Natural killer cell (primary cell): ENCODE measurements around the gene CEP85. TPM values are rescaled to one million over a fixed set of nuclear protein-coding genes. Genes with fewer than 3 reads are reported as not detected.

Experiments
- ATAC-seq, 3 donors: fragments of 150-1000 bp in 2 of 3; fragments of 200-7000 bp in 1 of 3; cut with Tn5 transposase; 1 replicate in 1 of 3; 2 replicates in 2 of 3; pipeline ENCODE4 v1.10.0; 2021; ENCODE audit warnings: mild to moderate bottlenecking in 2 of 3, moderate library complexity in 2 of 3
- DNase-seq, 2 donors: peaks; one replicate each; pipeline versions ENCODE4 v3.0.0 to v3.0.0-alpha.2; 2013 to 2021; ENCODE audit warnings: mixed read lengths in 1 of 2
- H3K27ac ChIP-seq: one replicate; pipeline ENCODE4 v1.5.1; 2013; ENCODE audit warnings: mild to moderate bottlenecking, low read length
- H3K27me3 ChIP-seq: one replicate; pipeline ENCODE4 v1.6.1; 2013; ENCODE audit warnings: low read length; ENCODE audit not compliant: control insufficient read depth, insufficient read depth
- H3K36me3 ChIP-seq: one replicate; pipeline ENCODE4 v1.6.1; 2013; ENCODE audit warnings: low read length; ENCODE audit not compliant: control insufficient read depth, insufficient read depth
- H3K4me1 ChIP-seq: one replicate; pipeline ENCODE4 v1.6.1; 2013; ENCODE audit warnings: low read length; ENCODE audit not compliant: control insufficient read depth, insufficient read depth
- H3K4me3 ChIP-seq: one replicate; pipeline ENCODE4 v1.5.1; 2013; ENCODE audit warnings: low read length
- H3K9me3 ChIP-seq: one replicate; pipeline ENCODE4 v1.6.1; 2013; ENCODE audit warnings: low read length; ENCODE audit not compliant: control insufficient read depth, insufficient read depth
- H3K27ac Mint-ChIP-seq, 2 donors: one replicate each; pipeline ENCODE4 v1.8.0; 2022; ENCODE audit warnings: mild to moderate bottlenecking in 2 of 2, mixed read lengths in 2 of 2, moderate library complexity in 1 of 2
- H3K27me3 Mint-ChIP-seq, 2 donors: one replicate each; pipeline ENCODE4 v1.8.0; 2022; ENCODE audit warnings: low read depth in 2 of 2, mixed read lengths in 2 of 2
- H3K36me3 Mint-ChIP-seq: one replicate; pipeline ENCODE4 v1.8.0; 2022; ENCODE audit warnings: mixed read lengths
- H3K4me1 Mint-ChIP-seq, 2 donors: one replicate each; pipeline ENCODE4 v1.8.0; 2022; ENCODE audit warnings: mixed read lengths in 2 of 2
- H3K4me3 Mint-ChIP-seq: one replicate; pipeline ENCODE4 v1.8.0; 2022; ENCODE audit warnings: mild to moderate bottlenecking, moderate library complexity, mixed read lengths
- H3K9me3 Mint-ChIP-seq, 2 donors: one replicate each; pipeline ENCODE4 v1.8.0; 2022; ENCODE audit warnings: mixed read lengths in 2 of 2
- CTCF ChIP-seq: fragments of 200-600 bp; IDR thresholded peaks from one replicate; pipeline ENCODE4 v1.8.0; 2022; ENCODE audit warnings: antibody characterized with exemption
- WGBS: methylation state at CpG from one replicate; pipeline ENCODE4 v1.1.7; 2013; ENCODE audit warnings: missing lambda C conversion rate; ENCODE audit not compliant: insufficient coverage; 5-methylcytosine and 5-hydroxymethylcytosine counted together
- intact Hi-C: fragments of 100-400 bp; cut with micrococcal nuclease; formaldehyde crosslinking; loops from one replicate; pipeline ENCODE4 v1.14.2; 2022
- total RNA-seq, 4 donors: library from RNA; stranded (reverse); fragments of 120-200 nt in 1 of 4; gene quantifications; one replicate each; pipeline versions ENCODE4 v1.2.3 to v1.2.4, GENCODE V29; 2013 to 2022

The CEP85 gene
- total RNA-seq, 3 donors from 2014 or later (not counting 1 experiment from before 2014, with no cell fraction given): 13.0 to 20.4 (median 18.0) TPM

GRCh38 chr1:26283279-26283853 is 49.4 kb downstream of the CEP85 start:
- Histone ChIP-seq H3K4me1 (peaks cover 97% of the 10 kb centered on the region), H3K4me3 (no peak overlapping the region), H3K27me3 (no peaks in the 10 kb centered on the region), H3K27ac (peak overlapping the region; percentile 92), H3K36me3 (peaks cover 26% of the 10 kb centered on the region), H3K9me3 (no peaks in the 10 kb centered on the region)
- peak overlapping the region; percentile 30 for H3K4me3 Mint-ChIP-seq
- WGBS: 88% methylated on average over 4 of the region's 4 CpGs
- no peaks in the 10 kb centered on the region for H3K27me3 Mint-ChIP-seq
- no peak for DNase-seq
- intact Hi-C loops: no loop called here
- ATAC-seq: no peak
- TF ChIP-seq CTCF: no peak
- H3K4me1 Mint-ChIP-seq: peaks cover 72 to 90% of the 10 kb centered on the region in 2 donors
- no peaks in the 10 kb centered on the region for H3K9me3 Mint-ChIP-seq
- H3K36me3 Mint-ChIP-seq: no peaks in the 10 kb centered on the region
- H3K27ac Mint-ChIP-seq: peak overlapping the region; percentile 86 to 96

GRCh38 chr1:26283871-26284596 is 50.0 kb downstream of the CEP85 start:
- H3K9me3 Mint-ChIP-seq: no peaks in the 10 kb centered on the region
- DNase-seq: no peak

GRCh38 chr1:26284597-26285347 is 50.8 kb downstream of the CEP85 start:
- Mint-ChIP-seq H3K27ac (peak overlapping the region; percentile 86 to 96), H3K4me1 (peaks cover 72 to 90% of the 10 kb centered on the region in 2 donors), H3K27me3 (no peaks in the 10 kb centered on the region), H3K36me3 (no peaks in the 10 kb centered on the region), H3K4me3 (peak overlapping the region; percentile 81), H3K9me3 (no peaks in the 10 kb centered on the region)
- intact Hi-C loops: loop anchor here (2.0 kb wide), 2 partner anchors 36 to 106 kb away; no protein-coding TSS in a partner anchor
- DNase-seq (peak; percentile 80 to 97), ATAC-seq (peak; percentile 74 to 87 (median 79))
- 18% methylated on average over 22 of the region's 22 CpGs for WGBS
- Histone ChIP-seq H3K36me3 (peaks cover 26% of the 10 kb centered on the region), H3K27me3 (no peaks in the 10 kb centered on the region), H3K9me3 (no peaks in the 10 kb centered on the region), H3K4me1 (peaks cover 97% of the 10 kb centered on the region), H3K4me3 (no peak overlapping the region), H3K27ac (peak overlapping the region; percentile 92)
- peak; percentile 61 for TF ChIP-seq CTCF

More at GRCh38 chr1:26283871-26284596, 50.0 kb downstream of the CEP85 start:
- Histone ChIP-seq H3K9me3 (no peaks in the 10 kb centered on the region), H3K36me3 (peaks cover 26% of the 10 kb centered on the region), H3K27ac (peak overlapping the region; percentile 92), H3K4me1 (peaks cover 97% of the 10 kb centered on the region), H3K27me3 (no peaks in the 10 kb centered on the region), H3K4me3 (no peak overlapping the region)
- H3K27ac Mint-ChIP-seq: peak overlapping the region; percentile 86 to 96
- H3K36me3 Mint-ChIP-seq: no peaks in the 10 kb centered on the region
- ATAC-seq: no peak
- no peak for TF ChIP-seq CTCF
- intact Hi-C loops: loop anchor here (2.0 kb wide), 2 partner anchors 37 to 107 kb away; no protein-coding TSS in a partner anchor
- peak overlapping the region; percentile 81 for H3K4me3 Mint-ChIP-seq
- H3K4me1 Mint-ChIP-seq: peaks cover 72 to 90% of the 10 kb centered on the region in 2 donors
- 80% methylated on average over 12 of the region's 12 CpGs for WGBS
- H3K27me3 Mint-ChIP-seq: no peaks in the 10 kb centered on the region
